ENCODE results near the gene IQGAP1.

GRCh38 chr15:90421527-90421926 is 33.5 kb downstream of the IQGAP1 start:
- TF ChIP-seq, protein P1, sequence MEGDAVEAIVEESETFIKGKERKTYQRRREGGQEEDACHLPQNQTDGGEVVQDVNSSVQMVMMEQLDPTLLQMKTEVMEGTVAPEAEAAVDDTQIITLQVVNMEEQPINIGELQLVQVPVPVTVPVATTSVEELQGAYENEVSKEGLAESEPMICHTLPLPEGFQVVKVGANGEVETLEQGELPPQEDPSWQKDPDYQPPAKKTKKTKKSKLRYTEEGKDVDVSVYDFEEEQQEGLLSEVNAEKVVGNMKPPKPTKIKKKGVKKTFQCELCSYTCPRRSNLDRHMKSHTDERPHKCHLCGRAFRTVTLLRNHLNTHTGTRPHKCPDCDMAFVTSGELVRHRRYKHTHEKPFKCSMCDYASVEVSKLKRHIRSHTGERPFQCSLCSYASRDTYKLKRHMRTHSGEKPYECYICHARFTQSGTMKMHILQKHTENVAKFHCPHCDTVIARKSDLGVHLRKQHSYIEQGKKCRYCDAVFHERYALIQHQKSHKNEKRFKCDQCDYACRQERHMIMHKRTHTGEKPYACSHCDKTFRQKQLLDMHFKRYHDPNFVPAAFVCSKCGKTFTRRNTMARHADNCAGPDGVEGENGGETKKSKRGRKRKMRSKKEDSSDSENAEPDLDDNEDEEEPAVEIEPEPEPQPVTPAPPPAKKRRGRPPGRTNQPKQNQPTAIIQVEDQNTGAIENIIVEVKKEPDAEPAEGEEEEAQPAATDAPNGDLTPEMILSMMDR (IDR thresholded peaks at IDR 0.05), result no peak
- no peak for TF ChIP-seq POLR2A (IDR thresholded peaks at IDR 0.05)
